Effector memory CD8-positive, alpha-beta T cell (primary cell): Measurements from ENCODE around the gene MXD4.
A peak's percentile ranks its signal among the peaks of the same experiment; 100 is the strongest.

Source experiments
- ATAC-seq: fragments of 150-1000 bp; cut with Tn5 transposase; replicated peaks from 2 replicates; pipeline ENCODE4 v1.10.0; 2021; ENCODE audit warnings: mild to moderate bottlenecking, moderate library complexity
- DNase-seq, 3 experiments: peaks; one replicate each; pipeline ENCODE4 v3.0.0; 2021
- H3K27ac Mint-ChIP-seq, 2 donors: one replicate each; pipeline ENCODE4 v1.8.0; 2022; ENCODE audit warnings: mild to moderate bottlenecking in 2 of 2, mixed read lengths in 2 of 2, moderate library complexity in 2 of 2
- H3K27me3 Mint-ChIP-seq, 2 donors: one replicate each; pipeline ENCODE4 v1.8.0; 2022; ENCODE audit warnings: mixed read lengths in 2 of 2
- H3K36me3 Mint-ChIP-seq: one replicate; pipeline ENCODE4 v1.8.0; 2022; ENCODE audit warnings: mild to moderate bottlenecking, moderate library complexity, mixed read lengths; ENCODE audit not compliant: insufficient read depth
- H3K4me1 Mint-ChIP-seq, 2 donors: one replicate each; pipeline ENCODE4 v1.8.0; 2022; ENCODE audit warnings: low read depth in 2 of 2, mixed read lengths in 2 of 2
- H3K4me3 Mint-ChIP-seq, 2 donors: one replicate each; pipeline ENCODE4 v1.8.0; 2022; ENCODE audit warnings: mild to moderate bottlenecking in 2 of 2, mixed read lengths in 2 of 2, moderate library complexity in 2 of 2
- H3K9me3 Mint-ChIP-seq, 2 donors: one replicate each; pipeline ENCODE4 v1.8.0; 2022; ENCODE audit warnings: mixed read lengths in 2 of 2

MXD4 gene

DNA sequence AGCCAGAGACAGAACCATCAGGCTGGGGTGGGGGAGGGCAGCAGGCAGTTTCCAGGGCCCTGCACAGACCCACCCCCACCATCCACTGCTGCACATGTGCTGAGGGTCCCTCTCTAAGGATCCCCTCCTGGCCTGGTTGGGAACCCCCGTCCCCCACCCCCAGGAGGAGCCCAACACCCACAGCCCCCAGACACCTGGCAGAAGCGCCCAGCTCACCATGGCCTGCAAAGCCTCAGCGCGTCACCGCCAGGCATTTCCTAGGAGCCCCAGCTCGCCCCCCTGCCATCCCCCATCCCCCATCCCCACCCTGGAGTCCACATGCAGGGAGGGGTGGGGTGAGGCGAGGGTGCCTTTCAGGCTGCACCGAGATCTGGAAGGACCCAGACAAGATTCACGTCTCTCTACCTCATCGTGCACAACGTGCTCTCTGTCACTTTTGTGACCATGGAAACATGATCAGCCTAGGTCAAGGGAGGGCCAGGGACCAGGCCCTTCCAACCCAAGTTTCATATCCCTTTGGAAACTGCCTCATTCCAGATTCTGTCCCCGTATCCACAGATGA is 9.3 kb downstream of the MXD4 start:
- Mint-ChIP-seq H3K36me3 (peaks cover 97% of the 10 kb centered on the region), H3K27me3 (no peaks in the 10 kb centered on the region), H3K27ac (peak overlapping the region; percentile 76 to 93), H3K4me1 (peaks cover 16% of the 10 kb centered on the region in 2 donors), H3K9me3 (no peaks in the 10 kb centered on the region), H3K4me3 (peak overlapping the region in 1 of 2 donors; percentile 19)
- ATAC-seq (no peak), DNase-seq (no peak)

DNA sequence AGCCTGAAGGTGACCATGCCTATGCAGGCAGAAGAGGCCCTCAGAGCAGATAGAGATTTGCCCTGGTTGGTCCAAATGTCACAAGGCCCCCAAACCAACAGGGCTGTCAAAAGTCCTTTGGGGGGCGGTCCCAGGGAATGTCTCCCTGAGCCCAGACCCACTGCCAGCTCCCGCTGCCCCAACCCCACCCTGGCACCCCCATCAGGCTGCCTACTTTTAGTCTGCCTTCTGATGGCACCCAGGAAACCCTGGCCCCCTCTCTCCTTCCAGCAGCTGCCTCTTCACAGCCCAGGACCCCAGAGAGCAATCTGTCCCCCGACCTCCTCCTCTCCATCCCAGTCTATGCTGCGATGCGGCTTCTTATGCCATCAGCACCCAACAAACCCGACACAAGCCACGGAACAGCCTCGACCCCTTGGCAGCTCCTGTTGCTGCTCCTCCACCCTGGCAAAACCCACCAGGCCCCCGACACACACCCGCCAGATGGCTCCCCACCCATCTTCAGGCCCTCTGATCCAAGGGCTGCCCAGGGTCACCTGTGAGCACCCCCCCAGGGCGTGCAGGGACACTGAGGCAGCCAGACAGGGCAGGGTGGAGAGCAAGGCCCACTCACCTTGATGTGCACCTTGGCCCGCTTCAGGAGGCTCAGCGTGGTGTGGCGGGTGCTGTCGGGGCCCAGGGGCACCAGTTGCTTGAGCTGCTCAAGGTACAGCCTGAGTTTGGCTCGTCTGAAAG is 9.9 kb downstream of the MXD4 start:
- H3K9me3 Mint-ChIP-seq: no peaks in the 10 kb centered on the region
- peaks cover 96% of the 10 kb centered on the region for H3K36me3 Mint-ChIP-seq
- DNase-seq (no peak), ATAC-seq (no peak)
- peak overlapping the region in 1 of 2 donors; percentile 93 for H3K27ac Mint-ChIP-seq
- peak overlapping the region in 1 of 2 donors; percentile 36 for H3K4me3 Mint-ChIP-seq
- H3K27me3 Mint-ChIP-seq: no peaks in the 10 kb centered on the region
- peaks cover 13 to 15% of the 10 kb centered on the region in 2 donors for H3K4me1 Mint-ChIP-seq

GRCh38 chr4:2251073-2251794 is 10.7 kb downstream of the MXD4 start:
- DNase-seq (no peak), ATAC-seq (no peak)
- H3K9me3 Mint-ChIP-seq: no peaks in the 10 kb centered on the region
- H3K27ac Mint-ChIP-seq: peak overlapping the region in 1 of 2 donors; percentile 93
- H3K4me3 Mint-ChIP-seq: peak overlapping the region in 1 of 2 donors; percentile 21
- peaks cover 96% of the 10 kb centered on the region for H3K36me3 Mint-ChIP-seq
- peaks cover 9 to 10% of the 10 kb centered on the region in 2 donors for H3K4me1 Mint-ChIP-seq
- H3K27me3 Mint-ChIP-seq: no peaks in the 10 kb centered on the region

- H3K36me3 Mint-ChIP-seq: peaks cover 95% of the 10 kb centered on the region
- peak overlapping the region in 1 of 2 donors; percentile 33 for H3K4me3 Mint-ChIP-seq
- peak overlapping the region in 1 of 2 donors; percentile 93 for H3K27ac Mint-ChIP-seq
- peaks cover 10% of the 10 kb centered on the region in 2 donors for H3K4me1 Mint-ChIP-seq
- H3K9me3 Mint-ChIP-seq: no peaks in the 10 kb centered on the region
- no peak for ATAC-seq
- DNase-seq: no peak
- no peaks in the 10 kb centered on the region for H3K27me3 Mint-ChIP-seq
Observed at GRCh38 chr4:2250357-2251072, 11.4 kb downstream of the MXD4 start.

GRCh38 chr4:2249526-2250356 is 12.2 kb downstream of the MXD4 start:
- peak overlapping the region in 1 of 2 donors; percentile 33 for H3K4me3 Mint-ChIP-seq
- DNase-seq (peak in 1 of 3 experiments; percentile 0), ATAC-seq (no peak)
- no peaks in the 10 kb centered on the region for H3K27me3 Mint-ChIP-seq
- H3K9me3 Mint-ChIP-seq: no peaks in the 10 kb centered on the region
- H3K36me3 Mint-ChIP-seq: peaks cover 93% of the 10 kb centered on the region
- H3K4me1 Mint-ChIP-seq: peaks cover 6 to 11% of the 10 kb centered on the region in 2 donors
- peak overlapping the region in 1 of 2 donors; percentile 59 for H3K27ac Mint-ChIP-seq

DNA sequence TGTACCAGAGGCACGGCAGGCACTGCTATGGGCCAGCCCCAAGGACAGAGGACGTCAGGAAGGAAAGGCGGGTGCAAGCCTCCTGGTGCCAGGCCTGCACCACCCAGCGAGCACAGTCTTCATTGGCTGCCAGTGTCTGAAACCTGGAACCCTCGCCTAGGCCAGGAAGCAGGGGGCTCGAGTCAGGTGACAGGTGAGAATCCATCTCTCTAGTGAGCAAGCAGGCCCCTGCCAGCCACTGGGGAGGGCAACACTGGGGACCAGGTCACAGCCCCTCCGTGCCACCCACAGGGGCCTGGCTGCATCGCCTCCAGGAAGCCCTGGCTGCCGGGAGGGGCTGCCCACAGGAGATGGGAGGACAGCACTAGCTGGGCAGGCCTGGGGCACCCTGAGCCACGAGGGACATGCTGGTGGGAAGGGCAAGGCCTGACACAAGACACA is 13.1 kb downstream of the MXD4 start:
- Mint-ChIP-seq H3K27me3 (no peaks in the 10 kb centered on the region), H3K36me3 (peaks cover 84% of the 10 kb centered on the region), H3K4me3 (no peak overlapping the region), H3K4me1 (peaks cover 2 to 8% of the 10 kb centered on the region in 2 donors), H3K27ac (peak overlapping the region; percentile 22 to 59), H3K9me3 (no peaks in the 10 kb centered on the region)
- no peak for ATAC-seq
- DNase-seq: peak in 1 of 3 experiments; percentile 2

DNA sequence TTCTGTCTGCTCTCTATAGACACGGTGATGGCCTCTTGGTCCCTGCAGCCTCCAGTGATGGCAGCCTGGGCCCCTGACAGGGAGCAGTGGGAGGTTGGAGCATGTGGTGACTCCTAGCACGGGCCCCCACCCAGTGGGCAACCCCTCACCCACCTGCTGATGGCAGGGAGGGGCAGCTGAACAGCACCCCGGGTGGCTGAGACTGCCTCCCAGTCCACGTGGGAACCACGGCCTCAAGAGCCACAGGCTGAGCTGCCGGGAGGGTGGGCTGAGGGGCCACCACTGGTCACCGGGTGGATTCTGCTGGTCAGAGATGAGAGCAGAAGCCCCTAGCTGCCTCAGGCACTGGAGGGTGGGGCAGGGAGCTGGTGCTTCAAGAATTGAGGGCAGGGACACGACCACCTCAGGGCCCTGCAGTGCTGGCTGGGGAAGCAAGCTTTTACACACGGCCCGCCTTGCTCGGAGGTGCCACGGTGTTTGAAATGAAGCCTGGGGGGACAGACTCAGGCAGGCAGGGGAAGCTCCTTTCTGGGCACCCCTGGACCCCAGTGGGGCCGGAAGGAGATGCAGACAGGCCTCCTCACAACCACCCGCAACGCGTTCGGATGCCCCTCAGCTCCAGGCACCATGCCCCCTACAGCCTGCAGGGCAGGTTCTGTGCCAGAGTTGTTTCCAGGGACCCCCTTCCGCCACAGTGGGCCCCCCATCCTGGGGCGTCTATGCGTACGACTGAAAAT is 13.7 kb downstream of the MXD4 start:
- Mint-ChIP-seq H3K36me3 (peaks cover 78% of the 10 kb centered on the region), H3K4me1 (peaks cover 8 to 13% of the 10 kb centered on the region in 2 donors), H3K9me3 (no peaks in the 10 kb centered on the region), H3K27me3 (no peaks in the 10 kb centered on the region), H3K4me3 (peak overlapping the region in 1 of 2 donors; percentile 11), H3K27ac (peak overlapping the region; percentile 22 to 59)
- peak; percentile 2 for ATAC-seq
- peak in 1 of 3 experiments; percentile 5 for DNase-seq

GRCh38 chr4:2247128-2248043 is 14.5 kb downstream of the MXD4 start:
- H3K4me1 Mint-ChIP-seq: peaks cover 11 to 14% of the 10 kb centered on the region in 2 donors
- no peaks in the 10 kb centered on the region for H3K9me3 Mint-ChIP-seq
- peak overlapping the region in 1 of 2 donors; percentile 11 for H3K4me3 Mint-ChIP-seq
- no peak for ATAC-seq
- no peaks in the 10 kb centered on the region for H3K27me3 Mint-ChIP-seq
- peaks cover 72% of the 10 kb centered on the region for H3K36me3 Mint-ChIP-seq
- H3K27ac Mint-ChIP-seq: peak overlapping the region in 1 of 2 donors; percentile 59
- DNase-seq: peak in 1 of 3 experiments; percentile 1

DNA sequence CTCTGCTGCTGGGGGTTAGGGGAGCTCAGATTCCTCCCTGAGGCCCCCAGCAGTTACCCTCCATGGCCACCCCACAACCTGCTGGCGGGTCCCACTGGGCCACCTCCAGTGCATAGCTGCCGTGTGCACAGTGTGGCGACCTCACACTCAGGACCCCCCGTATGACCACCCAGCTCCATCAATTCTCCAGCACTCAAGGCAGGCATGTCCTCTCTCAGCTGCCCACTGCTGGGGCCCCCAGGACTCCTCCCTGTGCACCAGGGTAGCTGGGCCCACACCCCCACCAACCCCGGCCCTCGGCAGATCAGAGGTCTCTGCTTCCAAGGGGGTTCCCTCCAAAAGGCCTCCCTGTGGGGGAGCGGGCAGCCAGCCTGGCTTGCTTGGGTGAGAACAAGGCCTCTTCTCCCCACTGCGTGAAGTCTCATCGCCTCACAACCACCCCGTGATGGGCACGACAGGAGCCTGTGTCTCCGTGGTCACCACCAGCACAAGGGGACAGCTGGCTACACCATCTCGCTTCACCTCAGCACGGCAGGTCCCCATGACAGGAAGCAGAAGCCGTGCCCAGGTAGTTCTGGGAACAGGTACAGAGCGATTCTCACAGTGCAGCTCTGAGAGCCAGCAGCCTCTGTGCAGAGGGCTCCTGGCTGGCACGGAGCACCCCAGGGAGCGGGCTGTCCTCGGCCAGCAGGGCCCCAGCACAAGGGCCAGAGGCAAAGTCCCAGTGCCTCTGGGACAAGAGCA is 15.4 kb downstream of the MXD4 start:
- DNase-seq (no peak), ATAC-seq (no peak)
- peak overlapping the region; percentile 59 to 67 for H3K27ac Mint-ChIP-seq
- no peaks in the 10 kb centered on the region for H3K9me3 Mint-ChIP-seq
- H3K4me1 Mint-ChIP-seq: peaks cover 14 to 17% of the 10 kb centered on the region in 2 donors
- H3K36me3 Mint-ChIP-seq: peaks cover 72% of the 10 kb centered on the region
- H3K4me3 Mint-ChIP-seq: no peak overlapping the region
- H3K27me3 Mint-ChIP-seq: no peaks in the 10 kb centered on the region

- no peaks in the 10 kb centered on the region for H3K9me3 Mint-ChIP-seq
- peaks cover 72% of the 10 kb centered on the region for H3K36me3 Mint-ChIP-seq
- no peak overlapping the region for H3K4me3 Mint-ChIP-seq
- H3K27ac Mint-ChIP-seq: peak overlapping the region; percentile 59 to 71
- DNase-seq (no peak), ATAC-seq (no peak)
- H3K4me1 Mint-ChIP-seq: peaks cover 19 to 20% of the 10 kb centered on the region in 2 donors
- no peaks in the 10 kb centered on the region for H3K27me3 Mint-ChIP-seq
Observed at GRCh38 chr4:2245787-2246275, 16.1 kb downstream of the MXD4 start.
